Inferior parietal cortex (tissue), 1 donor: ENCODE measurements around the gene RNLS.

ENCODE experiments used
- DNase-seq: peaks from one replicate; pipeline ENCODE4 v3.0.0-alpha.2; 2016; ENCODE audit errors: extremely low spot score

The RNLS gene

DNA sequence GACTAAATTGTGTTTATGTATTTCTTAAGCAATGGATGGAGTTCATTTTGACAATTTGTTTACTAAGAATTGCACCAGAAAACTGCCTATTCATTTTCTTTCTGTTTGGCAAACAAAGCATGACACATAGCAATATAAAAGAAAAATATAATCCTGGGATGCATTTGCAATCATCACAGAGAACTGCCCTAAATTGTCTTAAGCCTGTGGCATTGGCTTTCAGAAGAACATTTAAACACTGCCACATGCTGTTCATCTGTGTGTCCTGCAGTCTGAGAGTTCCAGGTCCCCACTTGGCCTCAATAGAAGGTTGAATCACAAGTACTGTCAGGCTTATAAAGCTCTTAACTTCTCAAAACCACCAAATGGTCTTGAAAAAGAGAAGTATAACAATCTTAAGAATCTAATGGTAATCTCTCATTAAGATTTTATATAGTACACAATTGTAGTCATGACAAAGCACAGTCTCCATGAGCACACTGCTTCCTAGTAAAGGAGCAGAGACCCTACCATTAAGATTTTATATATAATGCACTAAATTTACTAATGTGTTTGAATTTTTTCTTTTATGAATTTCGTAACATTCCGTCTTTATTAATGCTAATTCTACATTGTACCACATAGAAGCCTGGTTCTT is 29.9 kb downstream of the RNLS start:
- DNase-seq: peak; percentile 73

DNA sequence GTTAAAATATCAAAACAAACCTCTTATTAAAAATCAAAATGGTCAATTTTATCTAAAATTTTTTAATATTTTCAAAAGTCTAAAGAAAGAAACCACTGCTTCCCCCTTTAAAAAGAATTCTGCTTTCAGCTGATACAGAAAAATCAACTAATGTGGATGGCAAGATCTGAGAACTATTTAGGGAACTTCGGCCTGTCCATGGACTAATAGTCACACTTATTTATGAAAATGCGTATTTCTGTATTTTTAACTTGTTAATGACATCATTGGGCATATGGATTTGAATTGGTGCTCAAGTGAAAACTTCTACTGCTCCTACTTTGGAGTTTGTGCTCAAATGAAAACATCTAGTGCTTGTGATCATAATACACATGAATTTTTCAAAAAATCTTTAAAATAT is 31.9 kb downstream of the RNLS start:
- no peak for DNase-seq

- no peak for DNase-seq
Observed at GRCh38 chr10:88546497-88546896, 36.6 kb downstream of the RNLS start.

DNA sequence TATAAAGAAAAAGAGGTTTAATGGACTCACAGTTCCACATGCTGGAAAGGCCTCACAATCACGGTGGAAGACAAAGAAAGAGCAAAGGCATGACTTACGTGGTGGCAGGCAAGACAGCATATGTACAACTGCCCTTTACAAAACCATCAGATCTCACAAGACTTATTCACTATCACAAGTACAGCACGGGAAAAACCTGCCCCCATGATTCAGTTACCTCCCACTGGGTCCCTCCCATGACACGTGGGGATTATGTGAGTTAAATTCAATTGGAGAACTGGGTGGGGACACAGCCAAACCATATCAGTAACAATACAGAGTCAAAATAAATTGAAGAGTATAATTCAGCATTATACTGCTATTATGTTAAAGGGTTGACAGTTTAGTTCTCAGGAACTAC is 37.8 kb downstream of the RNLS start:
- DNase-seq: no peak

- no peak for DNase-seq
Observed at GRCh38 chr10:88544140-88544870, 38.8 kb downstream of the RNLS start.

DNA sequence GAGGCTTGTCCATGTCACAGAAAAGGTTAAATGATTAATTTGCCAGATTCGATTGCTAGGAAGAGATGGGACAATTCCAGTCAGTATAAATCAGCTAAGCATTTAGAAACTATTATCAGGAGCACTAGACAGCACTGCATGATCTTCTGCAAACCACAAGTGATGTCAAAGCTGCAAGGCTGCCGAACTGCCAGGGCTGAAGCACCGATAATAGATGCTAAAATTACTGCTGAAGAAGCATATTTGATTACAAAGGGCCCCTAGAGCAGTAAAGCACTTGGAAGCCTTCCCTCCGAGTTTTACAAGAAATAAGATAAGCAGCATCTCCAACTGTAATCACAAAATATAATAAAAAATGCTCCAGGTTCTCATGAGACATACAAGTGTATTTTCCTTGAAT is 40.6 kb downstream of the RNLS start:
- no peak for DNase-seq

GRCh38 chr10:88541116-88541626 is 41.9 kb downstream of the RNLS start:
- no peak for DNase-seq

GRCh38 chr10:88540351-88540750 is 42.8 kb downstream of the RNLS start:
- DNase-seq: no peak

DNA sequence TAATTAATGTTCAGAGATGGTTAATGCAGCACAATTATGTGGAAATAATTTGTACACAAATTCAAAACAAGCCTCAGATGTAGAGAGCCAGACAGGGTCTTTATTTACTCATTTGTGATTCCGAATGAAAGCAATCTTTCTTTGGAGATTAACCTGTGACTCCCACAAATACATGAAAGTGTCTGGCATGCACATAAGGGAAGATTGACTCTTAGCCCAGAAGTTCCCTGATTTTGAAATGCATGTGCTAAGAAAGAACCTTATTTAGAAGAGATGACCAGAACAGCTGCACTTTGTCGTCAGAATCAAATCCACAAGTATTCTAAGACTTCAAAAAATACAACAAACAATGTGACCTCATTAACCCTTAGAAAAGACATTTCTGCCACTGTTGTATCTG is 45.1 kb downstream of the RNLS start:
- no peak for DNase-seq

DNA sequence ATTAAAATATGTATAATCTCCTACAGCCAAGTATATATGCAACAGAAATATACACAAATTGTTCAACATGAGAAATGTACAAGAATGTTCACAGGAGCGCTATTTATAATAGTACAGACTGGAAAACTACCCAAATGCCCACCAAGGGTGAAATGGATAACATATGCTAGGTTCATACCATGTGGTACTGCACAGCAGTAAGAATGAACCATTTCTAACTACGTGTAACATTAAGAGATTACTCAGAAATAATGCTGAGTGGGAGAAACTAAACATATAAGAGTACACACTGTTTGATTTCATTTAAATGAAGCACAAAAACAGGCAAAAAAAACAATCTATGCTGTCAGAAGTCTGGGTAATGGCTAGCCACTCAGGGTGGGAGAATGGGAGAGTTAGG is 45.8 kb downstream of the RNLS start:
- no peak for DNase-seq

DNA sequence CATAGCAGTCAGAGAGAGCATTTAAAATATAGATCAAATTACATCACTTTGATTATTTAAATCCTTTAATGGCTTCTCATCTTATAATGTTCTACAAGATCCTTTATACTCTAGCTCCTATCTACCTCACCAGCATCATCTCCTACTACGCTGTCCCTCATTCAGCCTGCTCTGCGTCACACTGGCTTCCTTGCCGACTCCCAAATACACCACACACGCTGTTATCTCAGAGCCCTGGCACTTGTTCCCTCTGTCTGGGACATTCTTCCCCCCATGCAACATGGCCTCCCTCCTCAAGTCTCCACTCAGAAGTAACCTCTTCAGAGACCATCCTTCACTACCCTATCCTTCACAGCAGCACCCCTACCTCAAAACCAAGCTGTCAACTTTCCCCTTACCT is 46.7 kb downstream of the RNLS start:
- no peak for DNase-seq

DNA sequence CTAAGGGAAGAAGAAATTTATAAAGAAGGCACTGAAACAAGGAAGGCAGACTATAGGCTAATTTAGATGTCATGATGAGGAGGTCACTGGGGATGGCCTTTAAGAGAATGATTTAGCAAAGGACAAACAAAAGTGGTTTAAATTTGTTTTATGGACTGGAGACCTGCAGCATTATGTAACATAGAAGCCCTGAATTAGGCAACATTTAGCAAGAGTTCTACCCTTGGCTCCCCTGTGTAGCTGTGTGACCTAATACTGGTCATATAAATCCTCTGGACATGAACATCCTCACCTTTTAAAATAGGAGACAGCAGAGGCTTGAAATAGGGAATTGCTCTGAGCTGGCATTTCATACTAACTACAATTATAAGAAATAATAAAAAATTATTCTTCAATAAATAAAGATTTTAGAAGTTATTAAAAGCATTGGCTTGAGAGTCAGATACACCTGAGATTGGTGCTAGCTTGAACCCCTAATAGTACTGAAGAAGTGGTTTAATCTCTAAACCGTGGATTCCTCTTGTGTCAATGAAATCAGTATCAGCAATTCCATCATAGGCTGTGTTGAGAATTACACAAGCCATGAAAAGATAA is 48.9 kb downstream of the RNLS start:
- DNase-seq: no peak

GRCh38 chr10:88531392-88532052 is 51.6 kb downstream of the RNLS start:
- no peak for DNase-seq

- no peak for DNase-seq
Observed at GRCh38 chr10:88530629-88531391, 52.3 kb downstream of the RNLS start.

GRCh38 chr10:88530093-88530492 is 53.0 kb downstream of the RNLS start:
- no peak for DNase-seq

DNA sequence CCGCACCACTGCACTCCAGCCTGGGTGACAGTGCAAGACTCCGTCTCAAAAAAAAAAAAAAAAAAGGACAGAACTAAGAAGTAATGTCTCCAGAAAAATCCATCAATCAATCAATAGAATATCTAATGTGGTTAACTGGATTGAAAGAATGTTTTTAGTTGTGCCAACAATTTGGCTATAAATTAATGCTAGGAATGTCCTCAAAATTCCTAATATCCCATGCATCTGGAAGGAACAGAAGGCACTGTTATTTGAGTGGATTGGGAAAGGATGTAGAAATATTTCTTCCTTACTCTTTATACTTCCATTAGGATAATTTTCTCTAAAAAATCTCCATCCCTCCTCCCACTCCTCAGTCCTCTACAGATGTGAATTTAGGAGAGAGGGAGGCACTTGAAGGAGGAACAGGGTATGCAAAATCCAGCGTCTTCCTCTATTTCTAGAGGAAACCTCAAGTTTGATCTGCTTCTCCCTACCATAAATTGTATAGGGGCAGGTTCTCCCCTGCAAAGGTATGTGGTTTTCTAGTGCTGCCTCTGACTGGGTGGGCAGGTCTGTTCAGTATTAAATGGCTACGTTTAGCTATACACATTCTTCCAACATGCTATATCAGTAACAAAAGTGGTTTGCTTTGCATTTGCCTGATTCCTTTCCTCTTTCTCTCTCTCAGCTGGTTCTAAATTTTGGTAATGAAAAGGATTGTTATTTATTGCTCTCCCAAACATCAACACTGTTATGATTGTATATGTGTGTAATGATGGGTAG is 54.1 kb downstream of the RNLS start:
- no peak for DNase-seq

DNA sequence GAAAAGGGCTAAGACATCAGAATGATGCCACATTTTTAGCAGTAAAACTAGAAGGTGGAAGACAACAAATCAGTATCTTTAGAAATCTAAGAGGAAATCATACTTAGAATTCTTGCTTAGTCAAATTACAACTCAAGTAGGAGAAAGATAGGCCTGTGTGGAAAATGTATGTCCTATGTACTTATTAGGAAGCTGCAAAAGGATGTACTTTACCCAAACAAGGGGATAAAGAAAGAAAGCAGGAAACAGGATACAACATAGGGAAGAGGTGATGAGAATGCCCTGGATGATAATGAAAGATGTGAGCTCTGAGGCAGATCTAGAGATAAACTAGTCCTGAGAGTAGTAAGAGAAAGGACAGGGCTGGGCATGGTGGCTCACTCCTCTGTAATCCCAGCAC is 54.9 kb downstream of the RNLS start:
- DNase-seq: no peak

GRCh38 chr10:88527245-88527644 is 55.9 kb downstream of the RNLS start:
- no peak for DNase-seq

- no peak for DNase-seq
Observed at GRCh38 chr10:88526501-88527105, 56.5 kb downstream of the RNLS start.

DNA sequence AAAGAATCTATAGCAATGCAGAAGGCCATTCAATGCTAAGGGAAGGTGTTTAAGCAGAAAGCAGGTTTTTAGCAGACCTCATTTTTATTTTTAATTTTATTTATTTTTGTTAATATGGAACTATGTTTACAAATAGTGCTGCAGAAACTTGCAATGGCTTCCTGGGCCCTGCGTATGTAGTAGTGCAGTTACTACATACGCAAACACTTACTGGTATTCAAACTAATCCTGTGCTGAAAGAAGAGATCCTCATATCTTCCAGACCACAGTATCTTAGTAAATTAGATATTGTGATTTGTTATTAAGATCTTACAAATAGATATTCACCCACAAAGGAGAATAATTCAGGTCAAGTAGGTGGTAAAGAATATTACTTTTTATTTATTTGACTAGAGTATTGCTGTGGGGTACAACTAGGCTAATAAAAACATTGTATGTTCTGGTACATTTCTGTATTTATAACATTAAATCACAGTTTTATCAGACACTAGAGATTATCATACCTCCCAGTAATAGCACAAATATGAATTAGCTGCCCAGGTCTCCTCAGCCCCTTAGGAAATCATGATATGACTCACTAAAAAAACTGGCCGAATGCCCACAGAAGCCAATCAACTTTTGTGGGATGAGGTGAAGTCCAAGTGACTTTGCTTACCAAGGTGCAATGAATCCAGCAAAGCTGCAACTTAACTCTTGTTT is 57.6 kb downstream of the RNLS start:
- no peak for DNase-seq
